GM18951 (cell line): ENCODE data around the gene B3GAT1.

Source experiments
- POLR2A ChIP-seq: IDR thresholded peaks from 4 replicates; pipeline ENCODE4 v1.6.1; 2011; ENCODE audit warnings: mild to moderate bottlenecking; ENCODE audit not compliant: insufficient read length, insufficient read depth; ENCODE audit errors: extremely low read depth
- in situ Hi-C: fragments of 300-500 bp; cut with MboI; formaldehyde crosslinking; loops from one replicate; pipeline ENCODE4 v1.12.0; 2022; ENCODE audit warnings: low sequenced_read_pairs, mixed read lengths, inconsistent platforms; ENCODE audit not compliant: unreplicated experiment

Gene B3GAT1

GRCh38 chr11:134385774-134386565 is 26.1 kb downstream of the B3GAT1 start:
- TF ChIP-seq POLR2A = no peak
- in situ Hi-C loops = no loop called here

GRCh38 chr11:134385171-134385570 is 26.9 kb downstream of the B3GAT1 start:
- in situ Hi-C loops = no loop called here
- no peak for TF ChIP-seq POLR2A

DNA sequence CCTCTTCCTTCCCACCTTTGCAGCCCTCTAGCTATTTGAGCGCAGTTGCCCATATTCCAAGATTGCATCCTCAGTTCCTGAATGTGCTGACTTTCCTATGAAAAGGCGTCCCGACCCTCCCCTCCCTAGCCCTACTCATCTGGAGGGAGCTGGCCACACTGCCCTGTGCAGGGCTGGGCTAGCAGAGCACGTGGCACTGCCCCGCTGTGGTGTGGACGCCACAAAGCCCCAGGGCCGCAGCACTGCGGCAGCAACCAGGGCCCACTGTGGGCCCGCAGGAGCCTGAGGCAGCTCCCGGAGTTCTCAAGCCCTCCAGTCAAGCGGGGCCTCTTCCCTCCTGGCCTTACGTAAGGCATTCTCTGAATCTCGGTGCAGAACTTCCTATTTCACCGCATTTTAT is 27.6 kb downstream of the B3GAT1 start:
- TF ChIP-seq POLR2A = no peak
- in situ Hi-C loops = no loop called here

GRCh38 chr11:134383576-134384221 is 28.3 kb downstream of the B3GAT1 start:
- TF ChIP-seq POLR2A = no peak
- in situ Hi-C loops = no loop called here

- in situ Hi-C loops = no loop called here
- no peak for TF ChIP-seq POLR2A
Measured at GRCh38 chr11:134382830-134383229, 29.2 kb downstream of the B3GAT1 start.

- no peak for TF ChIP-seq POLR2A
- in situ Hi-C loops = no loop called here
Measured at GRCh38 chr11:134382257-134382656, 29.8 kb downstream of the B3GAT1 start.

- in situ Hi-C loops = no loop called here
- no peak for TF ChIP-seq POLR2A
Measured at GRCh38 chr11:134380785-134381184, 31.3 kb downstream of the B3GAT1 start.

- in situ Hi-C loops = no loop called here
- no peak for TF ChIP-seq POLR2A
Measured at GRCh38 chr11:134380229-134380628, 31.8 kb downstream of the B3GAT1 start.

- TF ChIP-seq POLR2A = no peak
- in situ Hi-C loops = no loop called here
Measured at GRCh38 chr11:134379241-134379640, 32.8 kb downstream of the B3GAT1 start.

DNA sequence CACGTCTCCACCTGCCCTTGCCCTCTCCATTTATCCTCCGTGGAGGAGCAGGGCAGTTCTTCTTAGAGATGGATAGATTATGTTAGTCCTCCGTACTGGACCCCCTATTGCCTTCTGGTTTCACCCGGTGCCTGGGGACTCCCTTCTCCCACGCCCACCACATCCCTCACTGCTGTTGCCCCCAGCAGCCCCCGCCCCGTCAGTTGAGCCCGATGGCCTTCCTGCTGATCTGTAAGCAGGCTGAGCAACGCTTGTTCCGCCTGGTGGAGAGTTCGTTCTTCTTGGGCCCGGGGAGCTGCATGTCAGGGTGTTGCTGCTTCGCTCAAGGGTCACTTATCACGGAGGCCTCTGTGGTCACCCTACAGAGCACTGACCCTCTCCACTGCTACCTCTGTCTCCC is 34.2 kb downstream of the B3GAT1 start:
- in situ Hi-C loops = no loop called here
- TF ChIP-seq POLR2A = no peak

- TF ChIP-seq POLR2A = no peak
- in situ Hi-C loops = no loop called here
Measured at GRCh38 chr11:134376150-134376921, 35.7 kb downstream of the B3GAT1 start.

DNA sequence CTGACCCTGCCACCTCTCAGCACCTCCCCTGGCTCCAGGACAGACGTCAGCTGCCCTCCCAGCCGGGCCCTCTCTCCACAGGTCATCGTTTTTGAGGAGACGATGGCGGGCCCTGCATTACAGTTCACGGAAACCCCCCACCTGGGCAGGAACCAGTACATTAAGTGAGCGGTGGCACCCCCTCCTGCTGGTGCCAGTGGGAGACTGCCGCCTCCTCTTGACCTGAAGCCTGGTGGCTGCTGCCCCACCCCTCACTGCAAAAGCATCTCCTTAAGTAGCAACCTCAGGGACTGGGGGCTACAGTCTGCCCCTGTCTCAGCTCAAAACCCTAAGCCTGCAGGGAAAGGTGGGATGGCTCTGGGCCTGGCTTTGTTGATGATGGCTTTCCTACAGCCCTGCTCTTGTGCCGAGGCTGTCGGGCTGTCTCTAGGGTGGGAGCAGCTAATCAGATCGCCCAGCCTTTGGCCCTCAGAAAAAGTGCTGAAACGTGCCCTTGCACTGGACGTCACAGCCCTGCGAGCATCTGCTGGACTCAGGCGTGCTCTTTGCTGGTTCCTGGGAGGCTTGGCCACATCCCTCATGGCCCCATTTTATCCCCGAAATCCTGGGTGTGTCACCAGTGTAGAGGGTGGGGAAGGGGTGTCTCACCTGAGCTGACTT is 37.0 kb downstream of the B3GAT1 start:
- in situ Hi-C loops = no loop called here
- TF ChIP-seq POLR2A = no peak

GRCh38 chr11:134374171-134374570 is 37.9 kb downstream of the B3GAT1 start:
- in situ Hi-C loops = no loop called here

GRCh38 chr11:134373591-134374052 is 38.4 kb downstream of the B3GAT1 start:
- no peak for TF ChIP-seq POLR2A

More at GRCh38 chr11:134374171-134374570, 37.9 kb downstream of the B3GAT1 start:
- no peak for TF ChIP-seq POLR2A

More at GRCh38 chr11:134373591-134374052, 38.4 kb downstream of the B3GAT1 start:
- in situ Hi-C loops = no loop called here
